Stimulated activated naive B cell treated with anti-CD40 and anti-IgM and Interleukin-4, amounts not matched to agents 10 μg/mL and 1 μg/mL and 100 μg/mL, for 72 hours (primary cell): Measurements from ENCODE around the gene FNDC3B.
A peak's percentile ranks its signal among the peaks of the same experiment; 100 is the strongest.

Experiments
- ATAC-seq, 2 donors: fragments of 150-1000 bp; cut with Tn5 transposase; replicated peaks; 2 replicates each; pipeline ENCODE4 v1.10.0; 2021; ENCODE audit warnings: moderate library complexity in 1 of 2
- DNase-seq: peaks from one replicate; pipeline ENCODE4 v3.0.0; 2021
- H3K27ac Mint-ChIP-seq: one replicate; pipeline ENCODE4 v1.8.0; 2022; ENCODE audit warnings: mild to moderate bottlenecking, mixed read lengths
- H3K27me3 Mint-ChIP-seq, 2 donors: one replicate each; pipeline ENCODE4 v1.8.0; 2022; ENCODE audit warnings: mixed read lengths in 2 of 2
- H3K36me3 Mint-ChIP-seq, 2 donors: one replicate each; pipeline ENCODE4 v1.8.0; 2022; ENCODE audit warnings: mixed read lengths in 2 of 2, mild to moderate bottlenecking in 1 of 2
- H3K4me1 Mint-ChIP-seq, 2 donors: one replicate each; pipeline ENCODE4 v1.8.0; 2022; ENCODE audit warnings: mixed read lengths in 2 of 2, mild to moderate bottlenecking in 1 of 2
- H3K4me3 Mint-ChIP-seq, 2 donors: one replicate each; pipeline ENCODE4 v1.8.0; 2022; ENCODE audit warnings: mild to moderate bottlenecking in 2 of 2, mixed read lengths in 2 of 2, moderate library complexity in 1 of 2
- H3K9me3 Mint-ChIP-seq, 2 donors: one replicate each; pipeline ENCODE4 v1.8.0; 2022; ENCODE audit warnings: mixed read lengths in 2 of 2, mild to moderate bottlenecking in 1 of 2

FNDC3B gene

GRCh38 chr3:172018364-172018763 is 21.0 kb upstream of the FNDC3B start:
- no peak overlapping the region for H3K27ac Mint-ChIP-seq

GRCh38 chr3:172020763-172021162 is 18.6 kb upstream of the FNDC3B start:
- H3K27me3 Mint-ChIP-seq: peaks cover 0 to 7% of the 10 kb centered on the region in 2 donors
- no peaks in the 10 kb centered on the region for H3K36me3 Mint-ChIP-seq
- ATAC-seq: no peak
- no peak overlapping the region for H3K27ac Mint-ChIP-seq
- no peak overlapping the region for H3K4me3 Mint-ChIP-seq
- no peak for DNase-seq
- peaks cover 0 to 2% of the 10 kb centered on the region in 2 donors for H3K9me3 Mint-ChIP-seq
- H3K4me1 Mint-ChIP-seq: no peaks in the 10 kb centered on the region

More at GRCh38 chr3:172018364-172018763, 21.0 kb upstream of the FNDC3B start:
- no peak overlapping the region for H3K4me3 Mint-ChIP-seq
- no peaks in the 10 kb centered on the region for H3K4me1 Mint-ChIP-seq
- H3K27me3 Mint-ChIP-seq: peaks cover 3 to 17% of the 10 kb centered on the region in 2 donors
- H3K9me3 Mint-ChIP-seq: peaks cover 0 to 2% of the 10 kb centered on the region in 2 donors
- ATAC-seq: no peak
- no peaks in the 10 kb centered on the region for H3K36me3 Mint-ChIP-seq
- DNase-seq: no peak

- no peak overlapping the region for H3K4me3 Mint-ChIP-seq
- H3K36me3 Mint-ChIP-seq: no peaks in the 10 kb centered on the region
- peaks cover 0 to 2% of the 10 kb centered on the region in 2 donors for H3K9me3 Mint-ChIP-seq
- H3K27me3 Mint-ChIP-seq: peaks cover 0 to 6% of the 10 kb centered on the region in 2 donors
- ATAC-seq (no peak), DNase-seq (no peak)
- no peaks in the 10 kb centered on the region for H3K4me1 Mint-ChIP-seq
- H3K27ac Mint-ChIP-seq: no peak overlapping the region
These were observed 18.2 kb upstream of the FNDC3B start for GRCh38 chr3:172021164-172021563.

- DNase-seq (no peak), ATAC-seq (no peak)
- Mint-ChIP-seq H3K27me3 (peaks cover 0 to 6% of the 10 kb centered on the region in 2 donors), H3K4me1 (no peaks in the 10 kb centered on the region), H3K36me3 (no peaks in the 10 kb centered on the region), H3K9me3 (peaks cover 0 to 2% of the 10 kb centered on the region in 2 donors), H3K4me3 (no peak overlapping the region), H3K27ac (no peak overlapping the region)
These were observed 17.5 kb upstream of the FNDC3B start for GRCh38 chr3:172021859-172022258.

GRCh38 chr3:172023915-172024314 is 15.5 kb upstream of the FNDC3B start:
- Mint-ChIP-seq H3K27me3 (peaks cover 0 to 6% of the 10 kb centered on the region in 2 donors), H3K4me3 (no peak overlapping the region), H3K9me3 (no peaks in the 10 kb centered on the region), H3K36me3 (no peaks in the 10 kb centered on the region), H3K27ac (no peak overlapping the region), H3K4me1 (no peaks in the 10 kb centered on the region)
- DNase-seq (no peak), ATAC-seq (no peak)

GRCh38 chr3:172024679-172025078 is 14.7 kb upstream of the FNDC3B start:
- H3K27ac Mint-ChIP-seq: no peak overlapping the region
- no peaks in the 10 kb centered on the region for H3K4me1 Mint-ChIP-seq
- ATAC-seq (no peak), DNase-seq (no peak)
- no peaks in the 10 kb centered on the region for H3K36me3 Mint-ChIP-seq
- H3K9me3 Mint-ChIP-seq: no peaks in the 10 kb centered on the region
- peaks cover 0 to 6% of the 10 kb centered on the region in 2 donors for H3K27me3 Mint-ChIP-seq
- no peak overlapping the region for H3K4me3 Mint-ChIP-seq

- H3K27ac Mint-ChIP-seq: peak overlapping the region; percentile 47
- ATAC-seq (no peak), DNase-seq (no peak)
- no peaks in the 10 kb centered on the region for H3K9me3 Mint-ChIP-seq
- peaks cover 0 to 2% of the 10 kb centered on the region in 2 donors for H3K4me1 Mint-ChIP-seq
- peaks cover 9 to 29% of the 10 kb centered on the region in 2 donors for H3K27me3 Mint-ChIP-seq
- no peak overlapping the region for H3K4me3 Mint-ChIP-seq
- no peaks in the 10 kb centered on the region for H3K36me3 Mint-ChIP-seq
These were observed 9.8 kb upstream of the FNDC3B start for GRCh38 chr3:172029425-172030098.

- H3K27ac Mint-ChIP-seq: no peak overlapping the region
- H3K4me1 Mint-ChIP-seq: peaks cover 0 to 4% of the 10 kb centered on the region in 2 donors
- no peaks in the 10 kb centered on the region for H3K36me3 Mint-ChIP-seq
These were observed 9.2 kb upstream of the FNDC3B start for GRCh38 chr3:172030181-172030580.

GRCh38 chr3:172031996-172032395 is 7.4 kb upstream of the FNDC3B start:
- ATAC-seq (no peak), DNase-seq (no peak)
- Mint-ChIP-seq H3K27ac (no peak overlapping the region), H3K27me3 (peaks cover 15 to 42% of the 10 kb centered on the region in 2 donors), H3K4me3 (no peak overlapping the region), H3K36me3 (no peaks in the 10 kb centered on the region), H3K4me1 (peaks cover 0 to 4% of the 10 kb centered on the region in 2 donors), H3K9me3 (peaks cover 0 to 3% of the 10 kb centered on the region in 2 donors)

More at GRCh38 chr3:172030181-172030580, 9.2 kb upstream of the FNDC3B start:
- no peak for ATAC-seq
- no peak overlapping the region for H3K4me3 Mint-ChIP-seq
- no peak for DNase-seq
- H3K27me3 Mint-ChIP-seq: peaks cover 14 to 34% of the 10 kb centered on the region in 2 donors
- H3K9me3 Mint-ChIP-seq: peaks cover 0 to 3% of the 10 kb centered on the region in 2 donors

- no peaks in the 10 kb centered on the region for H3K36me3 Mint-ChIP-seq
- no peak overlapping the region for H3K4me3 Mint-ChIP-seq
- H3K27me3 Mint-ChIP-seq: peaks cover 25 to 49% of the 10 kb centered on the region in 2 donors
- ATAC-seq: no peak
- H3K9me3 Mint-ChIP-seq: peaks cover 0 to 3% of the 10 kb centered on the region in 2 donors
- DNase-seq: no peak
- no peak overlapping the region for H3K27ac Mint-ChIP-seq
- H3K4me1 Mint-ChIP-seq: peaks cover 0 to 4% of the 10 kb centered on the region in 2 donors
These were observed 6.0 kb upstream of the FNDC3B start for GRCh38 chr3:172033396-172033795.

- no peak for ATAC-seq
- H3K27ac Mint-ChIP-seq: no peak overlapping the region
These were observed 4.3 kb upstream of the FNDC3B start for GRCh38 chr3:172034786-172035685.

GRCh38 chr3:172036541-172037215 is 2.7 kb upstream of the FNDC3B start:
- Mint-ChIP-seq H3K9me3 (peaks cover 0 to 3% of the 10 kb centered on the region in 2 donors), H3K27me3 (peaks cover 21 to 46% of the 10 kb centered on the region in 2 donors), H3K36me3 (peaks cover 0 to 4% of the 10 kb centered on the region in 2 donors), H3K27ac (no peak overlapping the region), H3K4me3 (no peak overlapping the region), H3K4me1 (peaks cover 2 to 8% of the 10 kb centered on the region in 2 donors)
- DNase-seq: no peak
- no peak for ATAC-seq

More at GRCh38 chr3:172034786-172035685, 4.3 kb upstream of the FNDC3B start:
- Mint-ChIP-seq H3K36me3 (peaks cover 0 to 4% of the 10 kb centered on the region in 2 donors), H3K4me1 (peaks cover 0 to 2% of the 10 kb centered on the region in 2 donors), H3K9me3 (peaks cover 0 to 3% of the 10 kb centered on the region in 2 donors), H3K4me3 (no peak overlapping the region), H3K27me3 (peaks cover 25 to 49% of the 10 kb centered on the region in 2 donors)
- DNase-seq: no peak

- ATAC-seq (peak; percentile 4 to 5), DNase-seq (no peak)
- H3K4me1 Mint-ChIP-seq: peaks cover 3 to 8% of the 10 kb centered on the region in 2 donors
- peaks cover 16 to 33% of the 10 kb centered on the region in 2 donors for H3K27me3 Mint-ChIP-seq
- H3K27ac Mint-ChIP-seq: peak overlapping the region; percentile 98
- H3K36me3 Mint-ChIP-seq: peaks cover 0 to 4% of the 10 kb centered on the region in 2 donors
- peak overlapping the region; percentile 86 to 94 for H3K4me3 Mint-ChIP-seq
- peaks cover 0 to 3% of the 10 kb centered on the region in 2 donors for H3K9me3 Mint-ChIP-seq
These were observed 461 bp upstream of the FNDC3B start for GRCh38 chr3:172038798-172039435.
